OCI-LY7 (cell line): ENCODE measurements around the gene MSANTD1.

ENCODE experiments used
- CTCF ChIP-seq: fragments of 200-600 bp; sonication (generic); conservative IDR thresholded peaks from 2 replicates; pipeline ENCODE4 v1.5.1; 2014; ENCODE audit warnings: mild to moderate bottlenecking, antibody characterized with exemption, low read length, moderate library complexity, mixed read lengths
- EZH2phosphoT487 ChIP-seq: fragments of 200-600 bp; sonication (generic); IDR thresholded peaks from 2 replicates; pipeline ENCODE4 v1.6.1; 2018; ENCODE audit warnings: low read depth, borderline replicate concordance, mild to moderate bottlenecking, mixed run types, antibody characterized with exemption, low read length, moderate library complexity, mixed read lengths

GRCh38 chr4:3207531-3208037 lies 41.4 kb upstream of the MSANTD1 start:
- no peak for TF ChIP-seq CTCF
- no peak for TF ChIP-seq EZH2phosphoT487
